Measurements from ENCODE around the gene THSD1. TPM values are rescaled to one million over a fixed set of nuclear protein-coding genes. Genes with fewer than 3 reads are reported as not detected.
A peak's percentile ranks its signal among the peaks of the same experiment; 100 is the strongest.

Gene THSD1
- total and polyA plus RNA-seq, 10 donors: 1.6 to 13.1 (median 9.9) TPM

- H3K4me3 ChIP-seq: peak within 1 kb of the TSS; percentile 70 to 80 (median 77)
- peak; percentile 97 to 100 (median 100) for TF ChIP-seq CTCF (IDR thresholded peaks at IDR 0.05 in 8 of 11, conservative IDR thresholded peaks at IDR 0.05 in 3 of 11)
- peak in 2 of 3 donors; percentile 54 to 55 for TF ChIP-seq POLR2A (IDR thresholded peaks at IDR 0.05)
- TF ChIP-seq POLR2AphosphoS5 (IDR thresholded peaks at IDR 0.05): peak; percentile 96 to 97 (median 96)
- WGBS, 5 donors: 0% methylated on average over 47 to 105 of the region's 105 CpGs
- peak; percentile 100 for DNase-seq
- H3K9me3 ChIP-seq: no peaks in the 10 kb centered on the region
- H3K4me1 ChIP-seq: peaks cover 17 to 66% (median 43%) of the 10 kb centered on the region in 6 donors
- peak within 1 kb of the TSS; percentile 90 to 99 (median 98) for H3K27ac ChIP-seq
- intact Hi-C loops (cut with DNase I; ENCODE audit: low total_unique reads): loop anchor here (10.0 kb wide), 3 partner anchors 105 to 435 kb away; partner anchors contain the start of genes ALG11 and ATP7B
- H3K36me3 ChIP-seq: peaks cover 0 to 14% (median under 1%) of the 10 kb centered on the region in 6 donors
- H3K27me3 ChIP-seq (replicated peaks in 1 of 7): no peaks in the 10 kb centered on the region
Measured at GRCh38 chr13:52450012-52450792, 44.2 kb upstream of the THSD1 start, which contains the start of gene VPS36. TSS of gene VPS36 (minus strand) at chr13:52450634. CDS start at chr13:52450594, 40 bp downstream.

- 1 to 5% (median 2%) methylated on average over 10 of the region's 10 CpGs for WGBS, 5 donors
- Histone ChIP-seq H3K4me1 (peaks cover 17 to 61% (median 40%) of the 10 kb centered on the region in 6 donors), H3K27ac (peak overlapping the region; percentile 90 to 99 (median 98)), H3K4me3 (peak overlapping the region; percentile 70 to 80 (median 77)), H3K9me3 (no peaks in the 10 kb centered on the region), H3K36me3 (peaks cover 0 to 17% (median 2%) of the 10 kb centered on the region in 6 donors), H3K27me3 (replicated peaks in 1 of 7) (no peaks in the 10 kb centered on the region)
- intact Hi-C loops (cut with DNase I; ENCODE audit: low total_unique reads): loop anchor here (10.0 kb wide), 3 partner anchors 105 to 435 kb away; partner anchors contain the start of genes ALG11 and ATP7B
- no peak for DNase-seq
- TF ChIP-seq POLR2AphosphoS5 (IDR thresholded peaks at IDR 0.05): no peak
- TF ChIP-seq CTCF (IDR thresholded peaks at IDR 0.05 in 8 of 11, conservative IDR thresholded peaks at IDR 0.05 in 3 of 11): no peak
- no peak for TF ChIP-seq POLR2A (IDR thresholded peaks at IDR 0.05)
Measured at GRCh38 chr13:52449331-52450011, 43.5 kb upstream of the THSD1 start.

DNA sequence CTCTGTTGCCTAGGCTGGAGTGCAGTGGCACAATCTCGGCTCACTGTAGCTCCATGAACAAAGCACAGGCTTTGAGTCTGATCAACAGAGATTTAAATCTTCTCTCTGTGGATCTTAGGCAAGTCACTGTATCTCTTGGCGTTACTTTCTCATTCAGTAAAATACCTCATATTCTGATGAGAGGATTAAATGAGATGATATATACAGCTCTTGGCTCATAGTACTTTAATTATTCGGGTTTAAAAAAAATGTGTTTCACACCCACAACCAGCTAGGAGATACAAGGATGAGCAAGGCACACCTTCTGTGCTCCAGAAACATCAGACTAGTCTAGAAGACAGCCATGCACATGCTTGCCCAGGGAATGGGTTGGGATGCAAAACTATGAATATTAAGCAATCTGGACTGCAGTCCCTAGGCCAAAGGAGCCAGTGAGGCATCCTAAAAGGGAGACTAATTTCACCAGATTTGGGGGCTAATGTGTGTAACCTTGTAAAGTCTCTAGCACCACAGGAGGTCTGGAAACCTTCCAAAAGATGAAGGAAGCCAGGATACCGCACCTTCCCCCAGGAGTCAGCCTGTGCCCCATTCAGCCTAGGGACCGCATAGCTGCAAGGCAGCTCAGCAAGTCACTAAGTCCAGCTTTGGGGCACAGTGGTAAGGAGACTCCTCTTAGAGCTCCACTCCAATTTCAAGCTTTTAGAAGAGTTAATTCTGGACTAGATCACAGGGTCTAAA lies 42.0 kb upstream of the THSD1 start:
- Histone ChIP-seq H3K4me3 (peak overlapping the region in 3 of 8 donors; percentile 4 to 77 (median 72)), H3K9me3 (no peaks in the 10 kb centered on the region), H3K4me1 (peaks cover 17 to 58% (median 33%) of the 10 kb centered on the region in 6 donors), H3K36me3 (peaks cover 0 to 29% (median 2%) of the 10 kb centered on the region in 6 donors), H3K27me3 (replicated peaks in 1 of 7) (no peaks in the 10 kb centered on the region), H3K27ac (peak overlapping the region in 1 of 8 donors; percentile 98)
- WGBS, 5 donors: 73 to 88% (median 79%) methylated on average over 5 of the region's 5 CpGs
- intact Hi-C loops (cut with DNase I; ENCODE audit: low total_unique reads): no loop called here
- no peak for DNase-seq
- TF ChIP-seq CTCF (IDR thresholded peaks at IDR 0.05 in 8 of 11, conservative IDR thresholded peaks at IDR 0.05 in 3 of 11): no peak
- no peak for TF ChIP-seq POLR2A (IDR thresholded peaks at IDR 0.05)
- no peak for TF ChIP-seq POLR2AphosphoS5 (IDR thresholded peaks at IDR 0.05)
